ENCODE measurements around the gene C2orf15.
"Not testable (repeated sequence)": the region's sequence is repeated elsewhere in the genome, so short reads cannot be mapped to it uniquely, and the experiment has no call there.

C2orf15 gene

GRCh38 chr2:99141110-99142108, at the start of gene C2orf15:
C2orf15 (plus strand) TSS chr2:99141707; CDS start chr2:99150559, 8,852 bp downstream.
- peaks cover 8% of the 10 kb centered on the region; the same call in 1 of the 2 replicates for H3K27me3 ChIP-seq (ENCODE audit: insufficient read depth, low read length)
- H3K9me3 ChIP-seq (ENCODE audit: insufficient read depth, low read depth, low read length), result no peaks in the 10 kb centered on the region
- H3K36me3 ChIP-seq (ENCODE audit: insufficient read depth, low read depth, low read length), result no peaks in the 10 kb centered on the region
- H3K4me1 ChIP-seq (ENCODE audit: insufficient read depth, low read length), result peaks cover 11% of the 10 kb centered on the region
- H3K27ac ChIP-seq (ENCODE audit: low read length), result no peak within 1 kb of the TSS
- peak within 1 kb of the TSS; percentile 76; the same call in 1 of the 2 replicates for H3K9ac ChIP-seq (ENCODE audit: low read depth, low read length)
- H3K4me3 ChIP-seq (ENCODE audit: low read length), result peak within 1 kb of the TSS; percentile 90

GRCh38 chr2:99096728-99097127, 44.8 kb upstream of the C2orf15 start:
- H3K4me1 ChIP-seq (ENCODE audit: insufficient read depth, low read length), result no peaks in the 10 kb centered on the region
- H3K9ac ChIP-seq (ENCODE audit: low read depth, low read length), result no peak overlapping the region
- no peaks in the 10 kb centered on the region for H3K27me3 ChIP-seq (ENCODE audit: insufficient read depth, low read length)
- no peak overlapping the region for H3K4me3 ChIP-seq (ENCODE audit: low read length)
- H3K36me3 ChIP-seq (ENCODE audit: insufficient read depth, low read depth, low read length), result no peaks in the 10 kb centered on the region
- H3K9me3 ChIP-seq (ENCODE audit: insufficient read depth, low read depth, low read length), result peaks cover 7% of the 10 kb centered on the region; the same call in 1 of the 2 replicates
- H3K27ac ChIP-seq (ENCODE audit: low read length), result no peak overlapping the region

GRCh38 chr2:99101697-99102096, 39.8 kb upstream of the C2orf15 start:
- H3K36me3 ChIP-seq (ENCODE audit: insufficient read depth, low read depth, low read length), result no peaks in the 10 kb centered on the region
- H3K4me3 ChIP-seq (ENCODE audit: low read length), result no peak overlapping the region
- H3K27ac ChIP-seq (ENCODE audit: low read length), result no peak overlapping the region
- no peak overlapping the region for H3K9ac ChIP-seq (ENCODE audit: low read depth, low read length)
- no peaks in the 10 kb centered on the region for H3K4me1 ChIP-seq (ENCODE audit: insufficient read depth, low read length)
- no peaks in the 10 kb centered on the region for H3K9me3 ChIP-seq (ENCODE audit: insufficient read depth, low read depth, low read length)
- no peaks in the 10 kb centered on the region for H3K27me3 ChIP-seq (ENCODE audit: insufficient read depth, low read length)

- H3K27me3 ChIP-seq (ENCODE audit: insufficient read depth, low read length), result no peaks in the 10 kb centered on the region
- no peaks in the 10 kb centered on the region for H3K4me1 ChIP-seq (ENCODE audit: insufficient read depth, low read length)
- H3K36me3 ChIP-seq (ENCODE audit: insufficient read depth, low read depth, low read length), result no peaks in the 10 kb centered on the region
- H3K4me3 ChIP-seq (ENCODE audit: low read length), result no peak overlapping the region
- no peak overlapping the region for H3K27ac ChIP-seq (ENCODE audit: low read length)
- H3K9me3 ChIP-seq (ENCODE audit: insufficient read depth, low read depth, low read length), result no peaks in the 10 kb centered on the region
- H3K9ac ChIP-seq (ENCODE audit: low read depth, low read length), result no peak overlapping the region
These were observed 37.5 kb upstream of the C2orf15 start for GRCh38 chr2:99104006-99104405.

GRCh38 chr2:99106913-99107312, 34.6 kb upstream of the C2orf15 start:
- no peak overlapping the region for H3K27ac ChIP-seq (ENCODE audit: low read length)

GRCh38 chr2:99111236-99111635, 30.3 kb upstream of the C2orf15 start:
- no peaks in the 10 kb centered on the region for H3K9me3 ChIP-seq (ENCODE audit: insufficient read depth, low read depth, low read length)
- no peaks in the 10 kb centered on the region for H3K4me1 ChIP-seq (ENCODE audit: insufficient read depth, low read length)
- no peaks in the 10 kb centered on the region for H3K36me3 ChIP-seq (ENCODE audit: insufficient read depth, low read depth, low read length)
- H3K4me3 ChIP-seq (ENCODE audit: low read length), result no peak overlapping the region
- H3K27ac ChIP-seq (ENCODE audit: low read length), result no peak overlapping the region
- no peaks in the 10 kb centered on the region for H3K27me3 ChIP-seq (ENCODE audit: insufficient read depth, low read length)
- H3K9ac ChIP-seq (ENCODE audit: low read depth, low read length), result no peak overlapping the region

More at GRCh38 chr2:99106913-99107312, 34.6 kb upstream of the C2orf15 start:
- no peak overlapping the region for H3K4me3 ChIP-seq (ENCODE audit: low read length)
- no peaks in the 10 kb centered on the region for H3K27me3 ChIP-seq (ENCODE audit: insufficient read depth, low read length)
- no peaks in the 10 kb centered on the region for H3K36me3 ChIP-seq (ENCODE audit: insufficient read depth, low read depth, low read length)
- H3K4me1 ChIP-seq (ENCODE audit: insufficient read depth, low read length), result no peaks in the 10 kb centered on the region
- no peaks in the 10 kb centered on the region for H3K9me3 ChIP-seq (ENCODE audit: insufficient read depth, low read depth, low read length)
- H3K9ac ChIP-seq (ENCODE audit: low read depth, low read length), result no peak overlapping the region

GRCh38 chr2:99111945-99112344, 29.6 kb upstream of the C2orf15 start:
- no peak overlapping the region for H3K27ac ChIP-seq (ENCODE audit: low read length)
- H3K9me3 ChIP-seq (ENCODE audit: insufficient read depth, low read depth, low read length), result no peaks in the 10 kb centered on the region
- H3K36me3 ChIP-seq (ENCODE audit: insufficient read depth, low read depth, low read length), result no peaks in the 10 kb centered on the region
- no peaks in the 10 kb centered on the region for H3K4me1 ChIP-seq (ENCODE audit: insufficient read depth, low read length)
- H3K9ac ChIP-seq (ENCODE audit: low read depth, low read length), result no peak overlapping the region
- no peak overlapping the region for H3K4me3 ChIP-seq (ENCODE audit: low read length)
- no peaks in the 10 kb centered on the region for H3K27me3 ChIP-seq (ENCODE audit: insufficient read depth, low read length)

- Histone ChIP-seq H3K9me3 (ENCODE audit: insufficient read depth, low read depth, low read length) (no peaks in the 10 kb centered on the region), H3K27ac (ENCODE audit: low read length) (no peak overlapping the region), H3K4me1 (ENCODE audit: insufficient read depth, low read length) (no peaks in the 10 kb centered on the region), H3K27me3 (ENCODE audit: insufficient read depth, low read length) (no peaks in the 10 kb centered on the region), H3K36me3 (ENCODE audit: insufficient read depth, low read depth, low read length) (no peaks in the 10 kb centered on the region), H3K9ac (ENCODE audit: low read depth, low read length) (no peak overlapping the region), H3K4me3 (ENCODE audit: low read length) (no peak overlapping the region)
These were observed 28.9 kb upstream of the C2orf15 start for GRCh38 chr2:99112617-99113016.

- H3K36me3 ChIP-seq (ENCODE audit: insufficient read depth, low read depth, low read length), result peaks cover 13% of the 10 kb centered on the region; the same call in 1 of the 2 replicates
- no peaks in the 10 kb centered on the region for H3K4me1 ChIP-seq (ENCODE audit: insufficient read depth, low read length)
- peaks cover 31% of the 10 kb centered on the region for H3K9me3 ChIP-seq (ENCODE audit: insufficient read depth, low read depth, low read length)
- H3K9ac ChIP-seq (ENCODE audit: low read depth, low read length), result no peak overlapping the region
- no peak overlapping the region for H3K27ac ChIP-seq (ENCODE audit: low read length)
- no peak overlapping the region for H3K4me3 ChIP-seq (ENCODE audit: low read length)
- H3K27me3 ChIP-seq (ENCODE audit: insufficient read depth, low read length), result no peaks in the 10 kb centered on the region
These were observed 13.5 kb upstream of the C2orf15 start for GRCh38 chr2:99127981-99128380.

- not testable (repeated sequence) for H3K27me3 ChIP-seq (ENCODE audit: insufficient read depth, low read length); H3K4me1 ChIP-seq (ENCODE audit: insufficient read depth, low read length); H3K27ac ChIP-seq (ENCODE audit: low read length); H3K36me3 ChIP-seq (ENCODE audit: insufficient read depth, low read depth, low read length); H3K4me3 ChIP-seq (ENCODE audit: low read length); H3K9ac ChIP-seq (ENCODE audit: low read depth, low read length)
- H3K9me3 ChIP-seq (ENCODE audit: insufficient read depth, low read depth, low read length), result peaks cover 46% of the 10 kb centered on the region
These were observed 6.4 kb upstream of the C2orf15 start for GRCh38 chr2:99135044-99135556.

GRCh38 chr2:99139003-99139402, 2.5 kb upstream of the C2orf15 start:
- no peak overlapping the region for H3K9ac ChIP-seq (ENCODE audit: low read depth, low read length)
- peaks cover 8% of the 10 kb centered on the region; the same call in 1 of the 2 replicates for H3K27me3 ChIP-seq (ENCODE audit: insufficient read depth, low read length)
- no peaks in the 10 kb centered on the region for H3K36me3 ChIP-seq (ENCODE audit: insufficient read depth, low read depth, low read length)
- no peak overlapping the region for H3K27ac ChIP-seq (ENCODE audit: low read length)
- peaks cover 11% of the 10 kb centered on the region for H3K4me1 ChIP-seq (ENCODE audit: insufficient read depth, low read length)
- no peak overlapping the region for H3K4me3 ChIP-seq (ENCODE audit: low read length)
- peaks cover 18% of the 10 kb centered on the region for H3K9me3 ChIP-seq (ENCODE audit: insufficient read depth, low read depth, low read length)
